ENCODE results near the gene FAM107B. TPM values are rescaled to one million over a fixed set of nuclear protein-coding genes. Genes with fewer than 3 reads are reported as not detected.

The FAM107B gene
- total and polyA plus RNA-seq, 10 of the 15 experiments (the other 5 are each of a cell fraction or from before 2014, with no cell fraction given): 22.9 to 162 (median 86.6) TPM

DNA sequence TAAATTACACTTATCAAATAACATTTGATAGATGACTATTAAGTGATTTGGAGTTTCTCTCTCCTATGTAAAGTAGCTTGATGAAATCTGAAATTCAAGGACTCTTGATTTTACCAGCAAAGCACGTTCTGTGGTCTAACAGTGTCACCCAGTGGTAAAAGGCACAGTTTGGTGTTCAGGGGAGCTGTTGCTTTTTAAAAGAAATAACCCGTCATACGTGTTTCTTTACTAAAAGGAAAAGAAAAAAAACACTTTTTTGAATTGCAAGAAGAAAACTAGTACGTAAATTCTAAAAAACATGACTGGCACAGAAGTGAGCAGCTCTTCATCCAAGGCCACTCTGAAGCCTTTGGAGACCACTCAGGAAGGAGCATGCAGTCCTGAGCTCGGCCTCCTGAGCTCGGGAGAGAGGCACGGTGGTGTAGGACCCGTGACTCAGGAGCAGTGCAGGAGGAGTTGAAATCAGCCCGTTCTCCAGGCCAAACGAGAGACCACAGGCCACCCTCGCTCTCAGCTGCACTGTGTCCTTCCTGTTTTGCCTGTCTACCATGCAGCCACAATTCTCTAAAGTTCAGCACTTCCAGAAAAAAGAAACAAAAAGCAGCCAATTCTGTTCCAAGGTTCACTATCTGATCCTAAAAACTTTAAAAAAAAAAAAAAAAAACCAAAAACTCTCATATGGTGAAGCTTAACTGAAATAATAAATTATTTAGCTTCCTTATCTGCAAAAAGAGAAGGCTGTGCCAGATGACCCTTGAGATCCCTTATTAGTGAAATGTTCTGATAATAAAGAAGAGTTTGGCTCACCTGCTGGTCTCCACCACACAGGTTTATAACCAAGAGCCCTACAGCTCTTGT is 231.4 kb downstream of the FAM107B start:
- ATAC-seq: peak; percentile 67
- Histone ChIP-seq H2AFZ (ENCODE audit: control insufficient read depth, low read depth, low read length) (peak overlapping the region; percentile 32; the same call in 1 of the 2 replicates), H3K4me3 (no peak overlapping the region), H3K4me1 (ENCODE audit: control insufficient read depth, insufficient read depth, low read length) (peaks cover 10% of the 10 kb centered on the region), H3K36me3 (ENCODE audit: control insufficient read depth in 2 of 2, insufficient read depth in 2 of 2, low read length in 1 of 2) (peaks cover 12 to 16% of the 10 kb centered on the region in 2 experiments; a peak in 3 of 4 replicates), H3K27me3 (replicated peaks in 1 of 2; ENCODE audit: control insufficient read depth in 2 of 2, insufficient read depth in 2 of 2, low read length in 1 of 2) (no peaks in the 10 kb centered on the region), H3K79me2 (ENCODE audit: control insufficient read depth, insufficient read depth, low read length) (peaks cover 6% of the 10 kb centered on the region), H3K9ac (ENCODE audit: control insufficient read depth, insufficient read depth, low read length) (no peak overlapping the region), H4K20me1 (ENCODE audit: control insufficient read depth, insufficient read depth) (no peaks in the 10 kb centered on the region; the same call in none of the 2 replicates), H3K27ac (ENCODE audit: control insufficient read depth, insufficient read depth) (peak overlapping the region; percentile 38), H3K4me2 (ENCODE audit: control insufficient read depth, insufficient read depth) (no peak overlapping the region; the same call in 1 of the 2 replicates), H3K9me3 (replicated peaks; ENCODE audit: control insufficient read depth, insufficient read depth, low read length) (no peaks in the 10 kb centered on the region)
- ChIA-PET POLR2A (interaction anchor here (0.6 kb wide), 1 partner anchor 198 kb away, joined by 4 read pairs; no protein-coding TSS in a partner anchor), SMC1A (ENCODE audit: uncharacterized antibody, unreplicated experiment) (interaction anchor here (0.8 to 2.9 kb wide), 17 partner anchors 8 to 362 kb away, joined by 3 to 23 read pairs (median 4); no protein-coding TSS in a partner anchor), RAD21 (ENCODE audit: unreplicated experiment) (interaction anchor here (0.6 to 1.7 kb wide), 7 partner anchors 10 to 294 kb away, joined by 3 to 9 read pairs (median 6); partner anchors contain the start of genes CDNF, HSPA14 and MSANTD7), CTCF (interaction anchor here (0.6 to 2.3 kb wide), 12 partner anchors 9 to 343 kb away, joined by 3 to 24 read pairs (median 4); no protein-coding TSS in a partner anchor)
- BruUV-seq (replicated peaks): no TSS peak
- in situ Hi-C loops (cut with MboI): no loop called here
- FAIRE-seq: no peak
- WGBS (ENCODE audit: insufficient coverage, insufficient replicate concordance, low lambda C conversion rate, missing lambda C conversion rate): 17% methylated on average over 11 of the region's 11 CpGs
- TF ChIP-seq, protein P1, sequence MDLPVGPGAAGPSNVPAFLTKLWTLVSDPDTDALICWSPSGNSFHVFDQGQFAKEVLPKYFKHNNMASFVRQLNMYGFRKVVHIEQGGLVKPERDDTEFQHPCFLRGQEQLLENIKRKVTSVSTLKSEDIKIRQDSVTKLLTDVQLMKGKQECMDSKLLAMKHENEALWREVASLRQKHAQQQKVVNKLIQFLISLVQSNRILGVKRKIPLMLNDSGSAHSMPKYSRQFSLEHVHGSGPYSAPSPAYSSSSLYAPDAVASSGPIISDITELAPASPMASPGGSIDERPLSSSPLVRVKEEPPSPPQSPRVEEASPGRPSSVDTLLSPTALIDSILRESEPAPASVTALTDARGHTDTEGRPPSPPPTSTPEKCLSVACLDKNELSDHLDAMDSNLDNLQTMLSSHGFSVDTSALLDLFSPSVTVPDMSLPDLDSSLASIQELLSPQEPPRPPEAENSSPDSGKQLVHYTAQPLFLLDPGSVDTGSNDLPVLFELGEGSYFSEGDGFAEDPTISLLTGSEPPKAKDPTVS (IDR thresholded peaks at IDR 0.05; ENCODE audit: low read depth, low read length): no peak
- TF ChIP-seq RAD21 (IDR thresholded peaks at IDR 0.05; ENCODE audit: insufficient read depth, low read depth, low read length) (peak; percentile 39; the same call in 1 of the 2 replicates), IKZF2 (IDR thresholded peaks at IDR 0.05) (no peak)
- TF ChIP-seq, protein P2, sequence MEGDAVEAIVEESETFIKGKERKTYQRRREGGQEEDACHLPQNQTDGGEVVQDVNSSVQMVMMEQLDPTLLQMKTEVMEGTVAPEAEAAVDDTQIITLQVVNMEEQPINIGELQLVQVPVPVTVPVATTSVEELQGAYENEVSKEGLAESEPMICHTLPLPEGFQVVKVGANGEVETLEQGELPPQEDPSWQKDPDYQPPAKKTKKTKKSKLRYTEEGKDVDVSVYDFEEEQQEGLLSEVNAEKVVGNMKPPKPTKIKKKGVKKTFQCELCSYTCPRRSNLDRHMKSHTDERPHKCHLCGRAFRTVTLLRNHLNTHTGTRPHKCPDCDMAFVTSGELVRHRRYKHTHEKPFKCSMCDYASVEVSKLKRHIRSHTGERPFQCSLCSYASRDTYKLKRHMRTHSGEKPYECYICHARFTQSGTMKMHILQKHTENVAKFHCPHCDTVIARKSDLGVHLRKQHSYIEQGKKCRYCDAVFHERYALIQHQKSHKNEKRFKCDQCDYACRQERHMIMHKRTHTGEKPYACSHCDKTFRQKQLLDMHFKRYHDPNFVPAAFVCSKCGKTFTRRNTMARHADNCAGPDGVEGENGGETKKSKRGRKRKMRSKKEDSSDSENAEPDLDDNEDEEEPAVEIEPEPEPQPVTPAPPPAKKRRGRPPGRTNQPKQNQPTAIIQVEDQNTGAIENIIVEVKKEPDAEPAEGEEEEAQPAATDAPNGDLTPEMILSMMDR (IDR thresholded peaks at IDR 0.05 in 2 of 3, conservative IDR thresholded peaks at IDR 0.05 in 1 of 3; ENCODE audit: control insufficient read depth in 2 of 3, extremely low read depth in 1 of 3, insufficient read depth in 1 of 3, low read depth in 3 of 3, low read length in 3 of 3): peak; percentile 6 to 29 (median 18); a peak in 4 of 6 replicates
- intact Hi-C loops (cut with micrococcal nuclease; ENCODE audit: unreplicated experiment): no loop called here
- DNase-seq (ENCODE audit: low read depth, low spot score): no peak

Data from GM12878 (cell line).